CD8-positive, alpha-beta memory T cell (primary cell): ENCODE data around the gene HCFC1R1. TPM values are rescaled to one million over a fixed set of nuclear protein-coding genes. Genes with fewer than 3 reads are reported as not detected.

Source experiments
- CTCF ChIA-PET: fragments of 350-600 bp; sonication (Branson Sonifier 250); formaldehyde crosslinking; loops from one replicate; lab custom pipeline; 2021; ENCODE audit warnings: antibody characterized with exemption; lab: Charles Lee
- POLR2A ChIA-PET: fragments of 350-600 bp; sonication (Branson Sonifier 250); formaldehyde crosslinking; loops from one replicate; lab custom pipeline; 2021; ENCODE audit warnings: antibody characterized with exemption; lab: Charles Lee
- DNase-seq, 5 donors: peaks; one replicate each; pipeline versions ENCODE4 v3.0.0 to v3.0.0-alpha.2; 2020 to 2022; ENCODE audit warnings: mixed read lengths in 1 of 5
- H3K27ac ChIP-seq: one replicate; pipeline ENCODE4 v1.7.0; 2013; ENCODE audit warnings: low read depth, mild to moderate bottlenecking, low read length, moderate library complexity
- H3K27me3 ChIP-seq: 2 replicates; pipeline ENCODE4 v1.7.0; 2013; ENCODE audit warnings: low read length, mild to moderate bottlenecking; ENCODE audit not compliant: insufficient read depth, poor library complexity, severe bottlenecking
- H3K36me3 ChIP-seq: 2 replicates; pipeline ENCODE4 v1.7.0; 2013; ENCODE audit warnings: mild to moderate bottlenecking, low read length, moderate library complexity; ENCODE audit not compliant: insufficient read depth
- H3K4me1 ChIP-seq: 2 replicates; pipeline ENCODE4 v1.7.0; 2013; ENCODE audit warnings: mild to moderate bottlenecking, low read length, moderate library complexity; ENCODE audit not compliant: insufficient read depth
- H3K4me3 ChIP-seq: 2 replicates; pipeline ENCODE4 v1.7.0; 2013; ENCODE audit warnings: mild to moderate bottlenecking, low read length
- H3K9me3 ChIP-seq: 2 replicates; pipeline ENCODE4 v1.7.0; 2013; ENCODE audit warnings: mild to moderate bottlenecking, low read length
- H3K27ac Mint-ChIP-seq, 8 donors: one replicate each; pipeline ENCODE4 v1.8.0; 2020 to 2021; ENCODE audit warnings: mixed read lengths in 8 of 8, mild to moderate bottlenecking in 6 of 8, inconsistent platforms in 3 of 8, moderate library complexity in 3 of 8
- H3K27me3 Mint-ChIP-seq, 2 donors: one replicate each; pipeline ENCODE4 v1.8.0; 2020 to 2021; ENCODE audit warnings: mixed read lengths in 2 of 2, mild to moderate bottlenecking in 1 of 2, moderate library complexity in 1 of 2
- H3K36me3 Mint-ChIP-seq, 3 donors: one replicate each; pipeline ENCODE4 v1.8.0; 2020 to 2021; ENCODE audit warnings: mixed read lengths in 3 of 3, inconsistent platforms in 1 of 3, mild to moderate bottlenecking in 1 of 3
- H3K4me1 Mint-ChIP-seq, 3 donors: one replicate each; pipeline ENCODE4 v1.8.0; 2020 to 2021; ENCODE audit warnings: mixed read lengths in 3 of 3, inconsistent platforms in 1 of 3, mild to moderate bottlenecking in 1 of 3
- H3K4me3 Mint-ChIP-seq, 7 donors: one replicate each; pipeline ENCODE4 v1.8.0; 2020 to 2021; ENCODE audit warnings: mixed read lengths in 7 of 7, mild to moderate bottlenecking in 6 of 7, moderate library complexity in 4 of 7, inconsistent platforms in 2 of 7
- H3K9me3 Mint-ChIP-seq, 5 donors: one replicate each; pipeline ENCODE4 v1.8.0; 2020 to 2022; ENCODE audit warnings: mixed read lengths in 5 of 5, mild to moderate bottlenecking in 3 of 5, moderate library complexity in 2 of 5, inconsistent platforms in 1 of 5
- polyA plus RNA-seq: library from polyadenylated mRNA; unstranded; fragments of 300-500 nt; fragmentation: Illumina TruSeq; gene quantifications from one replicate; pipeline ENCODE4 v1.2.3, GENCODE V29; 2021
- total RNA-seq, 2 experiments: library from RNA; stranded (reverse); gene quantifications; one replicate each; pipeline ENCODE4 v1.2.3, GENCODE V29; 2021

Gene HCFC1R1
- total and polyA plus RNA-seq, 3 experiments from 2014 or later: 23.7 to 26.3 (median 25.6) TPM

- peaks cover 16% of the 10 kb centered on the region for H3K4me1 ChIP-seq
- no peak overlapping the region for H3K27ac Mint-ChIP-seq
- no peaks in the 10 kb centered on the region for H3K36me3 ChIP-seq
- POLR2A ChIA-PET: no interaction called here
- no peaks in the 10 kb centered on the region for H3K9me3 ChIP-seq
- H3K27me3 Mint-ChIP-seq: peaks cover 2 to 16% of the 10 kb centered on the region in 2 donors
- no peaks in the 10 kb centered on the region for H3K36me3 Mint-ChIP-seq
- no peak overlapping the region for H3K27ac ChIP-seq
- peak overlapping the region in 1 of 7 donors; percentile 31 for H3K4me3 Mint-ChIP-seq
- peaks cover 3% of the 10 kb centered on the region for H3K27me3 ChIP-seq
- no peak overlapping the region for H3K4me3 ChIP-seq
- peaks cover 7 to 29% (median 7%) of the 10 kb centered on the region in 3 donors for H3K4me1 Mint-ChIP-seq
- CTCF ChIA-PET: interaction anchor here (1.5 kb wide), 1 partner anchor 12 kb away, joined by 3 read pairs; no protein-coding TSS in a partner anchor
- no peaks in the 10 kb centered on the region for H3K9me3 Mint-ChIP-seq
- DNase-seq: no peak
Measured at GRCh38 chr16:3015865-3016521, 7.7 kb downstream of the HCFC1R1 start.

- no peak overlapping the region for H3K4me3 ChIP-seq
- Mint-ChIP-seq H3K27me3 (peaks cover under 1 to 16% of the 10 kb centered on the region in 2 donors), H3K4me1 (peaks cover 2 to 20% (median 3%) of the 10 kb centered on the region in 3 donors), H3K4me3 (no peak overlapping the region), H3K9me3 (no peaks in the 10 kb centered on the region), H3K36me3 (no peaks in the 10 kb centered on the region), H3K27ac (no peak overlapping the region)
- H3K9me3 ChIP-seq: no peaks in the 10 kb centered on the region
- H3K27ac ChIP-seq: no peak overlapping the region
- peaks cover 14% of the 10 kb centered on the region for H3K4me1 ChIP-seq
- peaks cover 3% of the 10 kb centered on the region for H3K27me3 ChIP-seq
- POLR2A ChIA-PET: no interaction called here
- no peak for DNase-seq
- no peaks in the 10 kb centered on the region for H3K36me3 ChIP-seq
- CTCF ChIA-PET: interaction anchor here (1.0 to 1.4 kb wide), 4 partner anchors 9 to 16 kb away, joined by 3 to 4 read pairs (median 3); partner anchors contain the start of genes HCFC1R1 and THOC6
Measured at GRCh38 chr16:3014971-3015370, 8.8 kb downstream of the HCFC1R1 start.

- H3K36me3 ChIP-seq: no peaks in the 10 kb centered on the region
- no peak overlapping the region for H3K27ac ChIP-seq
- Mint-ChIP-seq H3K4me3 (no peak overlapping the region), H3K36me3 (no peaks in the 10 kb centered on the region), H3K4me1 (peaks cover 0 to 15% (median 0%) of the 10 kb centered on the region in 3 donors), H3K9me3 (no peaks in the 10 kb centered on the region), H3K27me3 (peaks cover 0 to 16% of the 10 kb centered on the region in 2 donors), H3K27ac (no peak overlapping the region)
- H3K9me3 ChIP-seq: no peaks in the 10 kb centered on the region
- DNase-seq: no peak
- peaks cover 3% of the 10 kb centered on the region for H3K27me3 ChIP-seq
- no peak overlapping the region for H3K4me3 ChIP-seq
- ChIA-PET POLR2A (no interaction called here), CTCF (interaction anchor here (1.0 to 1.4 kb wide), 4 partner anchors 10 to 17 kb away, joined by 3 to 4 read pairs (median 3); partner anchors contain the start of genes HCFC1R1 and THOC6)
- peaks cover 8% of the 10 kb centered on the region for H3K4me1 ChIP-seq
Measured at GRCh38 chr16:3013998-3014690, 9.6 kb downstream of the HCFC1R1 start.

GRCh38 chr16:3013491-3013951 is 10.2 kb downstream of the HCFC1R1 start:
- Histone ChIP-seq H3K36me3 (no peaks in the 10 kb centered on the region), H3K4me3 (no peak overlapping the region), H3K4me1 (peaks cover 13% of the 10 kb centered on the region), H3K27ac (no peak overlapping the region), H3K27me3 (peaks cover 3% of the 10 kb centered on the region), H3K9me3 (no peaks in the 10 kb centered on the region)
- Mint-ChIP-seq H3K27ac (no peak overlapping the region), H3K9me3 (no peaks in the 10 kb centered on the region), H3K36me3 (no peaks in the 10 kb centered on the region), H3K27me3 (peaks cover 0 to 16% of the 10 kb centered on the region in 2 donors), H3K4me1 (peaks cover 4 to 19% (median 4%) of the 10 kb centered on the region in 3 donors), H3K4me3 (no peak overlapping the region)
- POLR2A ChIA-PET: no interaction called here
- DNase-seq: no peak
- CTCF ChIA-PET: interaction anchor here (1.2 to 14.4 kb wide), 4 partner anchors 10 to 18 kb away, joined by 3 to 289 read pairs (median 4); partner anchors contain the start of genes HCFC1R1, THOC6 and TNFRSF12A

GRCh38 chr16:3012828-3013420 is 10.8 kb downstream of the HCFC1R1 start, which contains the start of gene CLDN9:
Gene CLDN9, plus strand, starts transcription at chr16:3012923. Its CDS starts 440 bp downstream, at chr16:3013363.
- peaks cover 3% of the 10 kb centered on the region for H3K27me3 ChIP-seq
- no peak within 1 kb of the TSS for H3K4me3 ChIP-seq
- no peaks in the 10 kb centered on the region for H3K9me3 Mint-ChIP-seq
- H3K27me3 Mint-ChIP-seq: peaks cover 0 to 16% of the 10 kb centered on the region in 2 donors
- ChIA-PET CTCF (interaction anchor here (0.8 to 14.4 kb wide), 2 partner anchors 14 to 46 kb away, joined by 3 to 289 read pairs; partner anchors contain the start of genes HCFC1R1, THOC6 and TNFRSF12A), POLR2A (no interaction called here)
- H3K4me3 Mint-ChIP-seq: peak within 1 kb of the TSS in 1 of 7 donors; percentile 4
- no peaks in the 10 kb centered on the region for H3K36me3 ChIP-seq
- H3K9me3 ChIP-seq: no peaks in the 10 kb centered on the region
- no peak within 1 kb of the TSS for H3K27ac ChIP-seq
- peaks cover 13% of the 10 kb centered on the region for H3K4me1 ChIP-seq
- H3K27ac Mint-ChIP-seq: no peak within 1 kb of the TSS
- H3K4me1 Mint-ChIP-seq: peaks cover 10 to 19% (median 10%) of the 10 kb centered on the region in 3 donors
- no peak for DNase-seq
- no peaks in the 10 kb centered on the region for H3K36me3 Mint-ChIP-seq

- Mint-ChIP-seq H3K4me3 (peak overlapping the region in 1 of 7 donors; percentile 4), H3K27me3 (peaks cover 0 to 16% of the 10 kb centered on the region in 2 donors), H3K36me3 (no peaks in the 10 kb centered on the region), H3K9me3 (no peaks in the 10 kb centered on the region), H3K4me1 (peaks cover 17 to 25% (median 17%) of the 10 kb centered on the region in 3 donors), H3K27ac (no peak overlapping the region)
- ChIA-PET CTCF (interaction anchor here (0.8 to 14.4 kb wide), 3 partner anchors 8 to 46 kb away, joined by 3 to 289 read pairs (median 4); partner anchors contain the start of genes HCFC1R1, THOC6 and TNFRSF12A), POLR2A (no interaction called here)
- Histone ChIP-seq H3K9me3 (no peaks in the 10 kb centered on the region), H3K4me3 (no peak overlapping the region), H3K36me3 (no peaks in the 10 kb centered on the region), H3K27me3 (peaks cover 3% of the 10 kb centered on the region), H3K27ac (no peak overlapping the region), H3K4me1 (peaks cover 20% of the 10 kb centered on the region)
- no peak for DNase-seq
Measured at GRCh38 chr16:3012246-3012645, 11.5 kb downstream of the HCFC1R1 start.

- H3K27ac Mint-ChIP-seq: no peak overlapping the region
- POLR2A ChIA-PET: interaction anchor here (0.6 kb wide), 2 partner anchors 17 to 189 kb away, joined by 4 to 7 read pairs; no protein-coding TSS in a partner anchor
Measured at GRCh38 chr16:3010510-3010909, 13.2 kb downstream of the HCFC1R1 start.

More at GRCh38 chr16:3010510-3010909, 13.2 kb downstream of the HCFC1R1 start:
- peaks cover 0 to 18% of the 10 kb centered on the region in 2 donors for H3K27me3 Mint-ChIP-seq
- Histone ChIP-seq H3K27ac (no peak overlapping the region), H3K27me3 (peaks cover 3% of the 10 kb centered on the region), H3K4me3 (no peak overlapping the region), H3K4me1 (peaks cover 22% of the 10 kb centered on the region), H3K9me3 (no peaks in the 10 kb centered on the region), H3K36me3 (no peaks in the 10 kb centered on the region)
- CTCF ChIA-PET: interaction anchor here (0.6 to 14.4 kb wide), 3 partner anchors 16 to 137 kb away, joined by 3 to 289 read pairs (median 3); partner anchors contain the start of genes HCFC1R1, THOC6 and TNFRSF12A
- no peaks in the 10 kb centered on the region for H3K9me3 Mint-ChIP-seq
- H3K36me3 Mint-ChIP-seq: no peaks in the 10 kb centered on the region
- DNase-seq: no peak
- no peak overlapping the region for H3K4me3 Mint-ChIP-seq
- H3K4me1 Mint-ChIP-seq: peaks cover 23 to 34% (median 24%) of the 10 kb centered on the region in 3 donors
